CD14-positive monocyte (primary cell): Measurements from ENCODE around the gene ZNF385C. TPM values are rescaled to one million over a fixed set of nuclear protein-coding genes. Genes with fewer than 3 reads are reported as not detected.

Experiments used
- DNase-seq, 3 donors: peaks; one replicate each; pipeline ENCODE4 v3.0.0-alpha.2; 2011 to 2022
- H2AFZ ChIP-seq: 2 replicates; pipeline ENCODE4 v1.6.0; 2012; ENCODE audit warnings: mild to moderate bottlenecking, low read depth, low read length, inconsistent platforms; ENCODE audit not compliant: insufficient read depth, poor library complexity, severe bottlenecking
- H3K27ac ChIP-seq, 2 donors: 1 replicate in 1 of 2; 2 replicates in 1 of 2; pipeline ENCODE4 v1.5.1; 2012 to 2013; ENCODE audit warnings: low read length in 2 of 2, control low read depth in 1 of 2, inconsistent platforms in 1 of 2, low read depth in 1 of 2, mild to moderate bottlenecking in 1 of 2
- H3K27me3 ChIP-seq, 2 donors: one replicate each; pipeline versions ENCODE4 v1.6.0 to v1.6.1; 2011 to 2013; ENCODE audit warnings: low read length in 2 of 2; ENCODE audit not compliant: control insufficient read depth in 2 of 2, insufficient read depth in 2 of 2
- H3K36me3 ChIP-seq, 2 donors: replicated peaks in 1 of 2; 1 replicate in 1 of 2; 2 replicates in 1 of 2; pipeline versions ENCODE4 v1.5.1 to v1.6.1; 2012 to 2013; ENCODE audit warnings: low read length in 2 of 2, control low read depth in 1 of 2, inconsistent platforms in 1 of 2, mild to moderate bottlenecking in 1 of 2; ENCODE audit not compliant: insufficient read depth in 2 of 2, control insufficient read depth in 1 of 2
- H3K4me1 ChIP-seq, 2 donors: 1 replicate in 1 of 2; 2 replicates in 1 of 2; pipeline versions ENCODE4 v1.5.1 to v1.6.1; 2012 to 2013; ENCODE audit warnings: low read length in 2 of 2, control low read depth in 1 of 2, inconsistent platforms in 1 of 2, mild to moderate bottlenecking in 1 of 2, moderate library complexity in 1 of 2; ENCODE audit not compliant: insufficient read depth in 2 of 2, control insufficient read depth in 1 of 2
- H3K4me2 ChIP-seq: replicated peaks from 2 replicates; pipeline ENCODE3; 2012; ENCODE audit warnings: low read length, moderate library complexity, mild to moderate bottlenecking; ENCODE audit not compliant: poor library complexity, severe bottlenecking; ENCODE audit errors: extremely low read depth
- H3K4me3 ChIP-seq, 3 experiments: fragments of 200-600 bp in 1 of 3; sonication (generic) in 1 of 3; replicated peaks in 1 of 3; 1 replicate in 2 of 3; 2 replicates in 1 of 3; pipeline ENCODE4 v1.5.1; 2011 to 2013; ENCODE audit warnings: low read length in 3 of 3, mild to moderate bottlenecking in 3 of 3, control low read depth in 2 of 3, low read depth in 2 of 3, inconsistent platforms in 1 of 3, moderate library complexity in 1 of 3
- H3K79me2 ChIP-seq: 2 replicates; pipeline ENCODE4 v1.6.0; 2012; ENCODE audit warnings: mild to moderate bottlenecking, control low read depth, inconsistent platforms, low read length, moderate library complexity; ENCODE audit not compliant: insufficient read depth
- H3K9ac ChIP-seq: 2 replicates; pipeline ENCODE4 v1.6.0; 2017; ENCODE audit warnings: low read length, mild to moderate bottlenecking; ENCODE audit not compliant: insufficient read depth, poor library complexity, severe bottlenecking
- H3K9me3 ChIP-seq, 2 donors: replicated peaks in 1 of 2; 1 replicate in 1 of 2; 2 replicates in 1 of 2; pipeline versions ENCODE4 v1.5.1 to v1.6.1; 2012 to 2013; ENCODE audit warnings: low read length in 2 of 2, control low read depth in 1 of 2; ENCODE audit not compliant: control insufficient read depth in 1 of 2, insufficient read depth in 1 of 2
- H4K20me1 ChIP-seq: 2 replicates; pipeline ENCODE4 v1.6.0; 2012; ENCODE audit warnings: mild to moderate bottlenecking, low read length, control low read depth, moderate library complexity; ENCODE audit not compliant: insufficient read depth
- H3K27ac Mint-ChIP-seq, 7 donors: one replicate each; pipeline ENCODE4 v1.8.0; 2020; ENCODE audit warnings: mild to moderate bottlenecking in 7 of 7, mixed read lengths in 7 of 7, moderate library complexity in 6 of 7, inconsistent platforms in 2 of 7
- H3K27me3 Mint-ChIP-seq, 3 donors: one replicate each; pipeline ENCODE4 v1.8.0; 2021 to 2022; ENCODE audit warnings: low read depth in 3 of 3, mild to moderate bottlenecking in 3 of 3, mixed read lengths in 3 of 3, moderate library complexity in 3 of 3, inconsistent platforms in 1 of 3
- H3K36me3 Mint-ChIP-seq, 2 donors: one replicate each; pipeline ENCODE4 v1.8.0; 2020; ENCODE audit warnings: mixed read lengths in 2 of 2, inconsistent platforms in 1 of 2, mild to moderate bottlenecking in 1 of 2
- H3K4me1 Mint-ChIP-seq: one replicate; pipeline ENCODE4 v1.8.0; 2020; ENCODE audit warnings: mild to moderate bottlenecking, mixed read lengths
- H3K4me3 Mint-ChIP-seq, 2 donors: one replicate each; pipeline ENCODE4 v1.8.0; 2020; ENCODE audit warnings: mild to moderate bottlenecking in 2 of 2, mixed read lengths in 2 of 2, moderate library complexity in 1 of 2
- H3K9me3 Mint-ChIP-seq, 7 donors: one replicate each; pipeline ENCODE4 v1.8.0; 2020 to 2022; ENCODE audit warnings: mixed read lengths in 7 of 7, mild to moderate bottlenecking in 6 of 7, moderate library complexity in 6 of 7, inconsistent platforms in 2 of 7
- CTCF ChIP-seq: fragments of 200-600 bp; IDR thresholded peaks from one replicate; pipeline ENCODE4 v1.8.0; 2022; ENCODE audit warnings: antibody characterized with exemption, mild to moderate bottlenecking
- WGBS: methylation state at CpG from one replicate; pipeline ENCODE4 v1.1.5; 2013; ENCODE audit warnings: missing lambda C conversion rate; ENCODE audit not compliant: insufficient coverage; 5-methylcytosine and 5-hydroxymethylcytosine counted together
- intact Hi-C, 2 donors: fragments of 100-400 bp; cut with micrococcal nuclease; formaldehyde crosslinking; loops; one replicate each; pipeline versions ENCODE4 v1.15.0 to v1.15.1; 2023
- polyA plus RNA-seq, 3 donors: library from polyadenylated mRNA; depleted of rRNA in 1 of 3; unstranded in 2 of 3; stranded (reverse) in 1 of 3; fragments of 300-500 nt in 2 of 3; fragments of >200 nt in 1 of 3; fragmentation: Illumina TruSeq in 2 of 3; gene quantifications; 1 replicate in 2 of 3; 2 replicates in 1 of 3; pipeline ENCODE4 v1.2.3, GENCODE V29; 2012 to 2021

The ZNF385C gene
- polyA plus RNA-seq, 3 donors, result 0.09 to 0.55 TPM; not detected in 1

GRCh38 chr17:42125565-42125964 lies 27.3 kb upstream of the ZNF385C start:
- peaks cover 64 to 65% of the 10 kb centered on the region in 2 donors for H3K36me3 ChIP-seq

GRCh38 chr17:42124256-42124655 lies 26.0 kb upstream of the ZNF385C start:
- no peak overlapping the region for H3K4me3 Mint-ChIP-seq
- peaks cover 44% of the 10 kb centered on the region for H4K20me1 ChIP-seq
- no peaks in the 10 kb centered on the region for H3K27me3 Mint-ChIP-seq
- H3K4me2 ChIP-seq, result no peak overlapping the region
- H3K4me3 ChIP-seq, result no peak overlapping the region
- H3K9me3 ChIP-seq, result no peaks in the 10 kb centered on the region
- peaks cover 14% of the 10 kb centered on the region for H3K4me1 Mint-ChIP-seq
- 100% methylated on average over 1 of the region's 3 CpGs for WGBS
- TF ChIP-seq CTCF, result no peak
- H3K4me1 ChIP-seq, result peaks cover 9 to 16% of the 10 kb centered on the region in 2 donors
- intact Hi-C loops, result no loop called here
- DNase-seq, result no peak
- no peaks in the 10 kb centered on the region for H3K9me3 Mint-ChIP-seq
- peaks cover 2% of the 10 kb centered on the region for H3K79me2 ChIP-seq
- H3K27ac ChIP-seq, result no peak overlapping the region
- H3K9ac ChIP-seq, result no peak overlapping the region
- H3K27ac Mint-ChIP-seq, result peak overlapping the region in 6 of 7 donors; percentile 1 to 79 (median 22)
- no peaks in the 10 kb centered on the region for H3K27me3 ChIP-seq
- peaks cover 53 to 64% of the 10 kb centered on the region in 2 donors for H3K36me3 Mint-ChIP-seq
- peaks cover 50 to 52% of the 10 kb centered on the region in 2 donors for H3K36me3 ChIP-seq
- H2AFZ ChIP-seq, result no peak overlapping the region

More at GRCh38 chr17:42125565-42125964, 27.3 kb upstream of the ZNF385C start:
- H4K20me1 ChIP-seq, result peaks cover 57% of the 10 kb centered on the region
- no peak overlapping the region for H3K4me3 ChIP-seq
- H3K27ac ChIP-seq, result no peak overlapping the region
- TF ChIP-seq CTCF, result no peak
- H3K79me2 ChIP-seq, result peaks cover 13% of the 10 kb centered on the region
- Mint-ChIP-seq H3K36me3 (peaks cover 66 to 77% of the 10 kb centered on the region in 2 donors), H3K4me1 (peaks cover 10% of the 10 kb centered on the region), H3K27me3 (no peaks in the 10 kb centered on the region), H3K4me3 (no peak overlapping the region), H3K27ac (peak overlapping the region in 3 of 7 donors; percentile 46 to 50 (median 50)), H3K9me3 (no peaks in the 10 kb centered on the region)
- intact Hi-C loops, result no loop called here
- H3K4me1 ChIP-seq, result peaks cover 6 to 12% of the 10 kb centered on the region in 2 donors
- no peak overlapping the region for H3K4me2 ChIP-seq
- no peak overlapping the region for H3K9ac ChIP-seq
- H3K9me3 ChIP-seq, result no peaks in the 10 kb centered on the region
- H3K27me3 ChIP-seq, result no peaks in the 10 kb centered on the region
- WGBS, result 98% methylated on average over 7 of the region's 12 CpGs
- no peak for DNase-seq
- H2AFZ ChIP-seq, result no peak overlapping the region
